HepG2 (cell line): ENCODE data around the gene PASK. TPM values are rescaled to one million over a fixed set of nuclear protein-coding genes. Genes with fewer than 3 reads are reported as not detected.

ENCODE experiments used
- ATAC-seq: fragments of 200-7000 bp; cut with Tn5 transposase; 3 replicates; pipeline ENCODE4 v1.9.1; 2020; ENCODE audit warnings: mild to moderate bottlenecking, moderate library complexity
- BruUV-seq: library from RNA; stranded (reverse); fragments of 400-500 nt; replicated peaks from 2 replicates; lab custom pipeline; 2021; lab: Mats Ljungman, UMichigan
- CTCF ChIA-PET: fragments of 300-600 bp; formaldehyde crosslinking; extraction: SDS; loops from one replicate; lab custom pipeline; 2021; ENCODE audit warnings: low total read pairs, inconsistent platforms, low intra/inter-chr PET ratio; lab: Yijun Ruan, JAX
- POLR2A ChIA-PET: fragments of 350-600 bp; sonication (Branson Sonifier 250); formaldehyde crosslinking; loops from one replicate; lab custom pipeline; 2020; ENCODE audit warnings: antibody characterized with exemption, inconsistent platforms; lab: Yijun Ruan, JAX
- DNase-seq: peaks from one replicate; pipeline ENCODE4 v3.0.0-alpha.2; 2015; ENCODE audit warnings: low spot score
- FAIRE-seq: peaks from 3 replicates; lab custom pipeline; 2011; peaks lifted over from hg19 to GRCh38; lab: Jason Lieb, UNC
- H2AFZ ChIP-seq: one replicate; pipeline ENCODE4 v1.6.1; 2011; ENCODE audit warnings: low read length, inconsistent platforms
- H3K27ac ChIP-seq: fragments of 300-600 bp; 3 replicates; pipeline ENCODE4 v1.8.0; 2011; ENCODE audit warnings: mixed run types, mild to moderate bottlenecking, mixed read lengths, low read length, inconsistent platforms; ENCODE audit not compliant: insufficient read depth; ENCODE audit errors: extremely low read length
- H3K27me3 ChIP-seq, 2 experiments: fragments of 200-600 bp in 1 of 2; 2 replicates in 1 of 2; 3 replicates in 1 of 2; pipeline versions ENCODE4 v1.6.0 to v1.8.0; 2011; ENCODE audit warnings: low read length in 2 of 2, mild to moderate bottlenecking in 2 of 2, moderate library complexity in 2 of 2, inconsistent platforms in 1 of 2; ENCODE audit not compliant: insufficient read depth in 2 of 2, control insufficient read depth in 1 of 2
- H3K36me3 ChIP-seq, 2 experiments: fragments of 200-600 bp in 1 of 2; replicated peaks in 1 of 2; 2 replicates in 1 of 2; 3 replicates in 1 of 2; pipeline versions ENCODE4 v1.5.1 to v1.8.0; 2011; ENCODE audit warnings: low read length in 2 of 2, inconsistent platforms in 1 of 2; ENCODE audit not compliant: insufficient read depth in 2 of 2, control insufficient read depth in 1 of 2
- H3K4me1 ChIP-seq: 2 replicates; pipeline ENCODE4 v1.5.1; 2012; ENCODE audit warnings: low read length, inconsistent platforms; ENCODE audit not compliant: insufficient read depth
- H3K4me2 ChIP-seq: 2 replicates; pipeline ENCODE4 v1.6.0; 2011; ENCODE audit warnings: low read depth, low read length, inconsistent platforms
- H3K4me3 ChIP-seq, 3 experiments: fragments of 200-600 bp in 1 of 3; sonication (generic), shearing (Covaris generic) in 1 of 3; replicated peaks in 1 of 3; 2 replicates each; pipeline ENCODE4 v1.5.1; 2011 to 2016; ENCODE audit warnings: low read length in 3 of 3, inconsistent platforms in 2 of 3, low read depth in 2 of 3, mild to moderate bottlenecking in 2 of 3, control low read depth in 1 of 3, mixed read lengths in 1 of 3; ENCODE audit not compliant: insufficient read depth in 1 of 3
- H3K79me2 ChIP-seq: one replicate; pipeline ENCODE4 v1.6.1; 2011; ENCODE audit warnings: low read length, inconsistent platforms; ENCODE audit not compliant: insufficient read depth
- H3K9ac ChIP-seq: 2 replicates; pipeline ENCODE4 v1.6.0; 2011; ENCODE audit warnings: mild to moderate bottlenecking, low read depth, low read length, inconsistent platforms; ENCODE audit not compliant: insufficient read depth
- H3K9me3 ChIP-seq: 2 replicates; pipeline ENCODE4 v1.5.1; 2012; ENCODE audit warnings: mild to moderate bottlenecking, low read length
- H4K20me1 ChIP-seq: 2 replicates; pipeline ENCODE4 v1.6.0; 2011; ENCODE audit warnings: inconsistent platforms, mild to moderate bottlenecking, low read length, moderate library complexity; ENCODE audit not compliant: insufficient read depth
- ATRX ChIP-seq: sonication (generic); formaldehyde crosslinking; IDR thresholded peaks from 2 replicates; pipeline ENCODE4 v1.4.0; 2020; ENCODE audit warnings: missing genetic modification reagents, borderline replicate concordance
- DZIP1 ChIP-seq: sonication (generic); formaldehyde crosslinking; IDR thresholded peaks from 2 replicates; pipeline ENCODE4 v1.5.0; 2020; ENCODE audit warnings: mild to moderate bottlenecking, missing genetic modification reagents
- FIP1L1 ChIP-seq: fragments of 200-400 bp; formaldehyde crosslinking; IDR thresholded peaks from 2 replicates; pipeline ENCODE4 v1.6.1; 2018; ENCODE audit warnings: low read depth, mild to moderate bottlenecking, low read length, moderate library complexity, borderline replicate concordance; ENCODE audit not compliant: insufficient read depth
- NFATC3 ChIP-seq: sonication (generic); formaldehyde crosslinking; IDR thresholded peaks from 2 replicates; pipeline ENCODE4 v1.5.1; 2020; ENCODE audit warnings: mild to moderate bottlenecking, missing genetic modification reagents
- NFE2 ChIP-seq: sonication (generic); formaldehyde crosslinking; IDR thresholded peaks from 2 replicates; pipeline ENCODE4 v1.4.0; 2020; ENCODE audit warnings: missing genetic modification reagents
- SPEN ChIP-seq: sonication (generic); formaldehyde crosslinking; IDR thresholded peaks from 2 replicates; pipeline ENCODE4 v1.5.1; 2020; ENCODE audit warnings: low read depth, mild to moderate bottlenecking, missing genetic modification reagents
- TBP ChIP-seq: sonication (generic); formaldehyde crosslinking; IDR thresholded peaks from 2 replicates; pipeline ENCODE4 v1.5.0; 2020; ENCODE audit warnings: missing genetic modification reagents
- ZKSCAN1 ChIP-seq: fragments of 150-350 bp; IDR thresholded peaks from 2 replicates; pipeline ENCODE4 v1.6.1; 2014; ENCODE audit warnings: low read length
- ZNF253 ChIP-seq: sonication (generic); formaldehyde crosslinking; IDR thresholded peaks from 2 replicates; pipeline ENCODE4 v1.8.0; 2022; ENCODE audit warnings: mild to moderate bottlenecking, missing genetic modification reagents, borderline replicate concordance
- ZNF350 ChIP-seq: sonication (generic); formaldehyde crosslinking; IDR thresholded peaks from 2 replicates; pipeline ENCODE4 v1.4.0; 2020; ENCODE audit warnings: mild to moderate bottlenecking, low read depth, missing genetic modification reagents, borderline replicate concordance
- ZNF354B ChIP-seq: sonication (generic); formaldehyde crosslinking; IDR thresholded peaks from 2 replicates; pipeline ENCODE4 v1.8.0; 2022; ENCODE audit warnings: mild to moderate bottlenecking, missing genetic modification reagents
- ZNF496 ChIP-seq: sonication (generic); formaldehyde crosslinking; IDR thresholded peaks from 2 replicates; pipeline ENCODE4 v1.8.1; 2023; ENCODE audit warnings: mild to moderate bottlenecking, moderate library complexity, missing genetic modification reagents; ENCODE audit not compliant: insufficient replicate concordance
- ZNF589 ChIP-seq: sonication (generic); formaldehyde crosslinking; conservative IDR thresholded peaks from 2 replicates; pipeline ENCODE4 v1.8.0; 2022; ENCODE audit warnings: mild to moderate bottlenecking, moderate library complexity, missing genetic modification reagents
- ZNF740 ChIP-seq: sonication (generic); formaldehyde crosslinking; IDR thresholded peaks from 2 replicates; pipeline ENCODE4 v1.4.0; 2020; ENCODE audit warnings: missing genetic modification reagents
- WGBS: methylation state at CpG from one replicate; pipeline ENCODE4 v1.1.6; 2017; ENCODE audit warnings: low lambda C conversion rate; 5-methylcytosine and 5-hydroxymethylcytosine counted together
- in situ Hi-C: cut with HindIII; loops from 2 replicates; pipeline ENCODE4 v1.10.0; 2017; ENCODE audit warnings: low pct_unique_long_range_greater_than_20kb; ENCODE audit not compliant: extremely low pct_ligation_motif_present
- intact Hi-C: fragments of 100-400 bp; cut with micrococcal nuclease; formaldehyde crosslinking; loops from one replicate; pipeline ENCODE4 v1.10.0; 2022; ENCODE audit not compliant: unreplicated experiment
- polyA plus RNA-seq, 8 experiments: library from polyadenylated mRNA; depleted of rRNA in 3 of 8; stranded (reverse) in 7 of 8; unstranded in 1 of 8; fragments of >200 nt; fragmentation: Illumina TruSeq in 4 of 8; extraction: Trizol in 4 of 8; gene quantifications; 2 replicates each; pipeline versions ENCODE4 v1.2.1 to v1.2.3, GENCODE V29; 2011 to 2016; ENCODE audit warnings: low read depth in 4 of 8, missing spikeins in 1 of 8, mixed read lengths in 1 of 8; ENCODE audit not compliant: insufficient read depth in 1 of 8
- total RNA-seq, 5 experiments: library from RNA; depleted of rRNA; stranded (reverse); fragments of >200 nt; fragmentation: Illumina TruSeq; extraction: Trizol; gene quantifications; 2 replicates each; pipeline ENCODE4 v1.2.3, GENCODE V29; 2016; ENCODE audit warnings: low read depth in 1 of 5
- TF ChIP-seq, protein P1 (sequence below): sonication (generic); formaldehyde crosslinking; IDR thresholded peaks from 2 replicates; pipeline ENCODE4 v1.9.0; 2022; ENCODE audit warnings: low read depth, missing genetic modification reagents
- TF ChIP-seq, protein P2 (sequence below): sonication (generic); formaldehyde crosslinking; IDR thresholded peaks from 2 replicates; pipeline ENCODE4 v1.5.1; 2020; ENCODE audit warnings: mild to moderate bottlenecking, missing genetic modification reagents, moderate library complexity
- TF ChIP-seq, protein P3 (sequence below): sonication (generic); formaldehyde crosslinking; IDR thresholded peaks from 2 replicates; pipeline ENCODE4 v1.9.0; 2021; ENCODE audit warnings: missing genetic modification reagents, mild to moderate bottlenecking, borderline replicate concordance

PASK gene
- total and polyA plus RNA-seq, 2 of the 13 experiments (the other 11 are each of a cell fraction or from before 2014, with no cell fraction given): 6.9 to 17.0 TPM

DNA sequence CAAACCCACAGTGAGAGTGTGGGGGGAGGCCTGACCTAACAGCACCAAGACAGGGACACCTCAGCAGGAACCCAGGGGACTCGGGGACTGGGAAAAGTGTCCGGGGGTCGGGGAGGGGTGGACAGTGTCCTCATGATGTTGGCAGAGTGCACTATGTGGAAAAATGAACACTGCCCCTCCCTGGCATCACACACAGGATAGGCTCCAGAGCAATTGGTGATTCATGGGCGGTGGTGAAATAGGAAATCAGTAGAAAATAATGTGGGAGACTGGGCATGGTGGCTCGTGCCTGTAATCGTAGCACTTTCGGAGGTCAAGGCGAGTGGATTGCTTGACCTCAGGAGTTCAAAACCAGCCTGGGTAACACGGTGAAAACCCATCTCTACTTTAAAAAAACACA, 35.6 kb upstream of the PASK start:
- WGBS: 76% methylated on average over 9 of the region's 9 CpGs
- H3K4me2 ChIP-seq: no peak overlapping the region
- H4K20me1 ChIP-seq: no peaks in the 10 kb centered on the region
- H3K4me1 ChIP-seq: peaks cover 14% of the 10 kb centered on the region
- ChIA-PET CTCF (no interaction called here), POLR2A (no interaction called here)
- peaks cover 3 to 9% of the 10 kb centered on the region in 2 experiments; a peak in 3 of 5 replicates for H3K36me3 ChIP-seq
- DNase-seq (no peak), FAIRE-seq (no peak), ATAC-seq (no peak)
- H3K9ac ChIP-seq: no peak overlapping the region
- H2AFZ ChIP-seq: no peak overlapping the region
- H3K4me3 ChIP-seq: no peak overlapping the region
- intact Hi-C loops (no loop called here), in situ Hi-C loops (no loop called here)
- BruUV-seq: no TSS peak
- peaks cover 8 to 22% of the 10 kb centered on the region in 2 experiments for H3K27me3 ChIP-seq
- no peaks in the 10 kb centered on the region for H3K9me3 ChIP-seq
- no peak overlapping the region for H3K27ac ChIP-seq
- no peaks in the 10 kb centered on the region for H3K79me2 ChIP-seq
- TF ChIP-seq FIP1L1 (no peak), ZNF350 (no peak), ZNF496 (no peak), ZNF253 (CRISPR knock-in tag) (no peak), DZIP1 (CRISPR knock-in tag) (no peak), NFE2 (no peak), ZKSCAN1 (no peak), ZNF589 (no peak), TBP (CRISPR knock-in tag) (no peak), SPEN (CRISPR knock-in tag) (no peak), ATRX (no peak), ZNF740 (CRISPR knock-in tag) (no peak), ZNF354B (CRISPR knock-in tag) (no peak), NFATC3 (no peak)
- TF ChIP-seq, protein P1, sequence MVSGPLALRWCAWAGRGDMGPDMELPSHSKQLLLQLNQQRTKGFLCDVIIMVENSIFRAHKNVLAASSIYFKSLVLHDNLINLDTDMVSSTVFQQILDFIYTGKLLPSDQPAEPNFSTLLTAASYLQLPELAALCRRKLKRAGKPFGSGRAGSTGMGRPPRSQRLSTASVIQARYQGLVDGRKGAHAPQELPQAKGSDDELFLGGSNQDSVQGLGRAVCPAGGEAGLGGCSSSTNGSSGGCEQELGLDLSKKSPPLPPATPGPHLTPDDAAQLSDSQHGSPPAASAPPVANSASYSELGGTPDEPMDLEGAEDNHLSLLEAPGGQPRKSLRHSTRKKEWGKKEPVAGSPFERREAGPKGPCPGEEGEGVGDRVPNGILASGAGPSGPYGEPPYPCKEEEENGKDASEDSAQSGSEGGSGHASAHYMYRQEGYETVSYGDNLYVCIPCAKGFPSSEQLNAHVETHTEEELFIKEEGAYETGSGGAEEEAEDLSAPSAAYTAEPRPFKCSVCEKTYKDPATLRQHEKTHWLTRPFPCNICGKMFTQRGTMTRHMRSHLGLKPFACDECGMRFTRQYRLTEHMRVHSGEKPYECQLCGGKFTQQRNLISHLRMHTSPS: no peak
- TF ChIP-seq, protein P2, sequence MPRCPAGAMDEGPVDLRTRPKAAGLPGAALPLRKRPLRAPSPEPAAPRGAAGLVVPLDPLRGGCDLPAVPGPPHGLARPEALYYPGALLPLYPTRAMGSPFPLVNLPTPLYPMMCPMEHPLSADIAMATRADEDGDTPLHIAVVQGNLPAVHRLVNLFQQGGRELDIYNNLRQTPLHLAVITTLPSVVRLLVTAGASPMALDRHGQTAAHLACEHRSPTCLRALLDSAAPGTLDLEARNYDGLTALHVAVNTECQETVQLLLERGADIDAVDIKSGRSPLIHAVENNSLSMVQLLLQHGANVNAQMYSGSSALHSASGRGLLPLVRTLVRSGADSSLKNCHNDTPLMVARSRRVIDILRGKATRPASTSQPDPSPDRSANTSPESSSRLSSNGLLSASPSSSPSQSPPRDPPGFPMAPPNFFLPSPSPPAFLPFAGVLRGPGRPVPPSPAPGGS: no peak
- TF ChIP-seq, protein P3, sequence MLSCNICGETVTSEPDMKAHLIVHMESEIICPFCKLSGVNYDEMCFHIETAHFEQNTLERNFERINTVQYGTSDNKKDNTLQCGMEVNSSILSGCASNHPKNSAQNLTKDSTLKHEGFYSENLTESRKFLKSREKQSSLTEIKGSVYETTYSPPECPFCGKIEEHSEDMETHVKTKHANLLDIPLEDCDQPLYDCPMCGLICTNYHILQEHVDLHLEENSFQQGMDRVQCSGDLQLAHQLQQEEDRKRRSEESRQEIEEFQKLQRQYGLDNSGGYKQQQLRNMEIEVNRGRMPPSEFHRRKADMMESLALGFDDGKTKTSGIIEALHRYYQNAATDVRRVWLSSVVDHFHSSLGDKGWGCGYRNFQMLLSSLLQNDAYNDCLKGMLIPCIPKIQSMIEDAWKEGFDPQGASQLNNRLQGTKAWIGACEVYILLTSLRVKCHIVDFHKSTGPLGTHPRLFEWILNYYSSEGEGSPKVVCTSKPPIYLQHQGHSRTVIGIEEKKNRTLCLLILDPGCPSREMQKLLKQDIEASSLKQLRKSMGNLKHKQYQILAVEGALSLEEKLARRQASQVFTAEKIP: no peak
